Measurements from ENCODE around the gene CSK.
A peak's percentile ranks its signal among the peaks of the same experiment; 100 is the strongest.

CSK gene

DNA sequence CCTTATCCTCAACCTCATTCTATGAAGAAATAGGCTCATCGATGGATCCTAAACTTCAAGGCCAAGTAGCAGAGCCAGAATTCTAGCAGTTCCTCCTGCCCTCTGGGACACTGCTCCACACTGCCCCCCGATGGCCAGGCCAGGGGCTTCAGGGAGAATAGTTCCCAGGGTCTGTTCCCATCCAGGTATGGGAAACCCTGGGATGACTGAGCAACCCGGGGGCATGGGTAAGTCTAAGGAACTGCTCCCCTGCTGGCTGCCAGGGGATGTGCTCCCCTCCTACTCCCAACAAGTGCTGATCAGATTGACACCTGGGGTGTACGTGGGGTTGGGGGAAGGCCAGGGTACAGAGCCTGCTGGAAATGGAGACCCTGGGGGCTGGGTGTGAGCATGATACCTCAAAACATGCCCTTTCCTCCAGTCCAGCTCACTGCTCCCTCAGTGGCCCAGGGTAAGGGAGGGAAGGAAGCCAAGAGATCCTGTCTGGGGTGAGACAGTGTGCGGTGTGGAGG, 53.5 kb downstream of the CSK start:
- Histone ChIP-seq H3K4me1 (ENCODE audit: insufficient read depth, low read length, poor library complexity, severe bottlenecking) (peaks cover 10% of the 10 kb centered on the region), H3K9me3 (ENCODE audit: insufficient read depth, low read depth, low read length) (no peaks in the 10 kb centered on the region), H3K36me3 (ENCODE audit: insufficient read depth, low read length) (no peaks in the 10 kb centered on the region), H3K9ac (ENCODE audit: low read depth, low read length, poor library complexity, severe bottlenecking) (no peak overlapping the region), H3F3A (ENCODE audit: low read depth) (no peaks in the 10 kb centered on the region), H3K4me2 (ENCODE audit: low read depth, low read length, poor library complexity, severe bottlenecking) (no peak overlapping the region), H3K27me3 (ENCODE audit: insufficient read depth, low read length, poor library complexity, severe bottlenecking) (no peaks in the 10 kb centered on the region), H2AFZ (ENCODE audit: low read length) (no peak overlapping the region), H3K79me2 (ENCODE audit: insufficient read depth, low read length) (no peaks in the 10 kb centered on the region), H4K20me1 (ENCODE audit: insufficient read depth, low read length, poor library complexity, severe bottlenecking) (no peaks in the 10 kb centered on the region), H3K4me3 (ENCODE audit: low read length, poor library complexity, severe bottlenecking) (no peak overlapping the region), H3K9me2 (replicated peaks; ENCODE audit: low read depth, low read length) (no peaks in the 10 kb centered on the region)
- TF ChIP-seq, protein P1, sequence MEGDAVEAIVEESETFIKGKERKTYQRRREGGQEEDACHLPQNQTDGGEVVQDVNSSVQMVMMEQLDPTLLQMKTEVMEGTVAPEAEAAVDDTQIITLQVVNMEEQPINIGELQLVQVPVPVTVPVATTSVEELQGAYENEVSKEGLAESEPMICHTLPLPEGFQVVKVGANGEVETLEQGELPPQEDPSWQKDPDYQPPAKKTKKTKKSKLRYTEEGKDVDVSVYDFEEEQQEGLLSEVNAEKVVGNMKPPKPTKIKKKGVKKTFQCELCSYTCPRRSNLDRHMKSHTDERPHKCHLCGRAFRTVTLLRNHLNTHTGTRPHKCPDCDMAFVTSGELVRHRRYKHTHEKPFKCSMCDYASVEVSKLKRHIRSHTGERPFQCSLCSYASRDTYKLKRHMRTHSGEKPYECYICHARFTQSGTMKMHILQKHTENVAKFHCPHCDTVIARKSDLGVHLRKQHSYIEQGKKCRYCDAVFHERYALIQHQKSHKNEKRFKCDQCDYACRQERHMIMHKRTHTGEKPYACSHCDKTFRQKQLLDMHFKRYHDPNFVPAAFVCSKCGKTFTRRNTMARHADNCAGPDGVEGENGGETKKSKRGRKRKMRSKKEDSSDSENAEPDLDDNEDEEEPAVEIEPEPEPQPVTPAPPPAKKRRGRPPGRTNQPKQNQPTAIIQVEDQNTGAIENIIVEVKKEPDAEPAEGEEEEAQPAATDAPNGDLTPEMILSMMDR (conservative IDR thresholded peaks at IDR 0.05; ENCODE audit: low read length), result peak; percentile 88
- TF ChIP-seq EZH2phosphoT487 (IDR thresholded peaks at IDR 0.05; ENCODE audit: borderline replicate concordance), result no peak

DNA sequence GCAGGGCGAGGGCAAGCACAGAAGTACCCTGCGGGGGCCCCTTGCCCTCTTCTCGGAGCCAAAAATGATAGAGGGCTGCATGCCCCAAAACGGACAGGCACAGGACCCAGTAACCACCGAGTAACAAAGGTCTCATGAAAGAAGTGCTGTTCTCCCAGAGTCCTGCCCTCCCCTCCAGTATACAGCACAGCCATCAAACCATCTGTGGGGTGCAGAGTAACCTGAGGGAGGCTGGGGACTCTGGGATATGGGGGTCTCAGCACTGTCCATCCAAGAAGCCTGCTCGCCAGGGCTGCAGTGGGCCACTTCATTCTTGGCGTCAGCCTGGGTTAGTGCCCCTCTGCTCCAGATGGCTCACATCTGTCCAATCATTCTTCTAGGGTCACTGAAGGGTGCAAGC, 55.0 kb downstream of the CSK start:
- no peaks in the 10 kb centered on the region for H3K36me3 ChIP-seq (ENCODE audit: insufficient read depth, low read length)
- no peak for TF ChIP-seq EZH2phosphoT487 (IDR thresholded peaks at IDR 0.05; ENCODE audit: borderline replicate concordance)
- TF ChIP-seq, protein P1 (conservative IDR thresholded peaks at IDR 0.05; ENCODE audit: low read length), result no peak

DNA sequence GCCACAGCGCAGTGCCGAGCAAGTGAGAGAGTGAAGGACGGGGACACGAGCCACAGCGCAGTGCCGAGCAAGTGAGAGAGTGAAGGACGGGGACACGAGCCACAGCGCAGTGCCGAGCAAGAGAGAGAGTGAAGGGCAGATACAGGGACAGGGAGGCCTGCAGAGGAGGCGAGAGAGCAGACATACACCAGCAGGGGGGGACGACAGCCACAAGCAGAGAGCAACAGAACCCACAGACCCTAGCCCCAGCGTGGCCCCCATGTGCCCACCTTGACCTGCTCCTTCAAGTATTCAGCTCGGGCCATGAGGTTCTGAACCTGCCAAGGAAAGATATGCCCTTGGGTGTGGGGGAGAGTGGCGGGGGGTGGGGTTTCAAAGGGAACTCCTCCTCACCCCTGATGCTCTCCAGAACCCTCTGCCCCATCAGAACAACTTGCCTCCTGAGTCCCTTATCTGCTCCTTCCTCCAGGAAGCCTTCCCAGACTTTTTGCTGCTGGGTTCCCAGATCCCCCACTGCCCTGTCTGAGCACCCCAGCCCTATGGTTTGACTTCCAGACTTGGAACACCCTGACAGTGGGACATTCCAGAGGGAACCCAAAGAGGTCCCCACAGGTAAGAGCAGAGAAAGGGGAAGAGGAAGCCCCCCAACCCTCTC, 55.7 kb downstream of the CSK start:
- Histone ChIP-seq H3K27me3 (ENCODE audit: insufficient read depth, low read length, poor library complexity, severe bottlenecking) (no peaks in the 10 kb centered on the region), H3K79me2 (ENCODE audit: insufficient read depth, low read length) (peaks cover 19% of the 10 kb centered on the region), H3F3A (ENCODE audit: low read depth) (no peaks in the 10 kb centered on the region), H4K20me1 (ENCODE audit: insufficient read depth, low read length, poor library complexity, severe bottlenecking) (peaks cover 3% of the 10 kb centered on the region), H3K9ac (ENCODE audit: low read depth, low read length, poor library complexity, severe bottlenecking) (no peak overlapping the region), H3K9me3 (ENCODE audit: insufficient read depth, low read depth, low read length) (no peaks in the 10 kb centered on the region), H3K4me2 (ENCODE audit: low read depth, low read length, poor library complexity, severe bottlenecking) (no peak overlapping the region), H3K36me3 (ENCODE audit: insufficient read depth, low read length) (no peaks in the 10 kb centered on the region), H3K4me1 (ENCODE audit: insufficient read depth, low read length, poor library complexity, severe bottlenecking) (peaks cover 23% of the 10 kb centered on the region), H3K9me2 (replicated peaks; ENCODE audit: low read depth, low read length) (no peaks in the 10 kb centered on the region), H2AFZ (ENCODE audit: low read length) (no peak overlapping the region), H3K4me3 (ENCODE audit: low read length, poor library complexity, severe bottlenecking) (no peak overlapping the region)
- TF ChIP-seq, protein P1 (conservative IDR thresholded peaks at IDR 0.05; ENCODE audit: low read length), result no peak; the same call in 1 of the 2 replicates
- TF ChIP-seq EZH2phosphoT487 (IDR thresholded peaks at IDR 0.05; ENCODE audit: borderline replicate concordance), result no peak

More for the DNA sequence above, 55.0 kb downstream of the CSK start:
- H3K27me3 ChIP-seq (ENCODE audit: insufficient read depth, low read length, poor library complexity, severe bottlenecking), result no peaks in the 10 kb centered on the region
- peaks cover 3% of the 10 kb centered on the region for H4K20me1 ChIP-seq (ENCODE audit: insufficient read depth, low read length, poor library complexity, severe bottlenecking)
- no peaks in the 10 kb centered on the region for H3K9me3 ChIP-seq (ENCODE audit: insufficient read depth, low read depth, low read length)
- no peaks in the 10 kb centered on the region for H3F3A ChIP-seq (ENCODE audit: low read depth)
- H3K4me2 ChIP-seq (ENCODE audit: low read depth, low read length, poor library complexity, severe bottlenecking), result no peak overlapping the region
- no peak overlapping the region for H3K4me3 ChIP-seq (ENCODE audit: low read length, poor library complexity, severe bottlenecking)
- H3K9me2 ChIP-seq (replicated peaks; ENCODE audit: low read depth, low read length), result no peaks in the 10 kb centered on the region
- no peak overlapping the region for H3K9ac ChIP-seq (ENCODE audit: low read depth, low read length, poor library complexity, severe bottlenecking)
- peaks cover 17% of the 10 kb centered on the region for H3K4me1 ChIP-seq (ENCODE audit: insufficient read depth, low read length, poor library complexity, severe bottlenecking)
- H3K79me2 ChIP-seq (ENCODE audit: insufficient read depth, low read length), result peaks cover 11% of the 10 kb centered on the region; the same call in 1 of the 2 replicates
- H2AFZ ChIP-seq (ENCODE audit: low read length), result no peak overlapping the region
